K562 (cell line): ENCODE data around the gene PKLR. TPM values are rescaled to one million over a fixed set of nuclear protein-coding genes. Genes with fewer than 3 reads are reported as not detected.

Experiments used
- BCOR ChIP-seq: fragments of 450-650 bp; IDR thresholded peaks from 2 replicates; pipeline ENCODE4 v1.6.1; 2016
- BDP1 ChIP-seq: IDR thresholded peaks from 3 replicates; pipeline ENCODE4 v1.6.1; 2011; ENCODE audit not compliant: insufficient read length, insufficient read depth
- BRD9 ChIP-seq: fragments of 450-650 bp; IDR thresholded peaks from 2 replicates; pipeline ENCODE4 v1.6.1; 2018; ENCODE audit warnings: low read depth; ENCODE audit not compliant: partially characterized antibody
- CBX3 ChIP-seq, 2 experiments: IDR thresholded peaks; 1 replicate in 1 of 2; 2 replicates in 1 of 2; pipeline ENCODE4 v1.6.1; 2012; ENCODE audit warnings: inconsistent platforms in 2 of 2, low read length in 2 of 2, borderline replicate concordance in 1 of 2, control low read depth in 1 of 2
- CHD2 ChIP-seq: IDR thresholded peaks from 2 replicates; pipeline ENCODE4 v1.6.1; 2011; ENCODE audit warnings: low read depth, low read length
- CREB1 ChIP-seq, 2 experiments: sonication (generic) in 1 of 2; formaldehyde crosslinking in 1 of 2; IDR thresholded peaks; 2 replicates each; pipeline versions ENCODE4 v1.6.1 to v1.8.0; 2012 to 2022; ENCODE audit warnings: inconsistent platforms in 1 of 2, mild to moderate bottlenecking in 1 of 2, missing genetic modification reagents in 1 of 2, moderate library complexity in 1 of 2
- CTBP1 ChIP-seq: fragments of 450-650 bp; IDR thresholded peaks from 2 replicates; pipeline ENCODE4 v1.6.1; 2016; ENCODE audit warnings: borderline replicate concordance
- DPF2 ChIP-seq: fragments of 450-650 bp; IDR thresholded peaks from 2 replicates; pipeline ENCODE4 v1.6.1; 2016
- GABPB1 ChIP-seq: sonication (generic); formaldehyde crosslinking; IDR thresholded peaks from 2 replicates; pipeline ENCODE4 v1.8.0; 2022; ENCODE audit warnings: mild to moderate bottlenecking, missing genetic modification reagents
- HDAC6 ChIP-seq: IDR thresholded peaks from 2 replicates; pipeline ENCODE4 v1.6.1; 2012; ENCODE audit warnings: low read depth, mild to moderate bottlenecking, control low read depth, inconsistent platforms, low read length, moderate library complexity
- ILK ChIP-seq: fragments of 450-650 bp; IDR thresholded peaks from 2 replicates; pipeline ENCODE4 v1.6.1; 2016; ENCODE audit warnings: missing genetic modification characterization, low read depth, mild to moderate bottlenecking, missing compliant biosample characterization, moderate library complexity, borderline replicate concordance
- JUN ChIP-seq, 2 experiments: sonication (generic) in 1 of 2; formaldehyde crosslinking in 1 of 2; IDR thresholded peaks; 2 replicates each; pipeline versions ENCODE4 v1.6.1 to v1.8.0; 2012 to 2022; ENCODE audit warnings: borderline replicate concordance in 2 of 2, mild to moderate bottlenecking in 2 of 2, improper control_type of control experiment in 1 of 2, low read depth in 1 of 2, low read length in 1 of 2, missing genetic modification reagents in 1 of 2
- KLF16 ChIP-seq: IDR thresholded peaks from 2 replicates; pipeline ENCODE4 v1.6.1; 2016; ENCODE audit warnings: antibody characterized with exemption
- LCOR ChIP-seq: sonication (generic); formaldehyde crosslinking; IDR thresholded peaks from 2 replicates; pipeline ENCODE4 v1.8.0; 2022; ENCODE audit warnings: mild to moderate bottlenecking, missing genetic modification reagents
- LEF1 ChIP-seq: fragments of 450-650 bp; IDR thresholded peaks from 2 replicates; pipeline ENCODE4 v1.6.1; 2016; ENCODE audit warnings: mild to moderate bottlenecking
- PML ChIP-seq: IDR thresholded peaks from 2 replicates; pipeline ENCODE4 v1.6.1; 2012; ENCODE audit warnings: low read length, inconsistent platforms
- SMARCA5 ChIP-seq: fragments of 450-650 bp; IDR thresholded peaks from 2 replicates; pipeline ENCODE4 v1.6.1; 2016
- SP1 ChIP-seq: sonication (generic); formaldehyde crosslinking; IDR thresholded peaks from 2 replicates; pipeline ENCODE4 v1.8.1; 2022; ENCODE audit warnings: mild to moderate bottlenecking, missing genetic modification reagents
- TCFL5 ChIP-seq: fragments of 250-450 bp; sonication (Bioruptor Pico); conservative IDR thresholded peaks from 2 replicates; pipeline ENCODE4 v1.6.1; 2021; ENCODE audit warnings: mild to moderate bottlenecking, moderate library complexity, matching md5 sums
- ZFX ChIP-seq: sonication (generic); formaldehyde crosslinking; IDR thresholded peaks from 2 replicates; pipeline ENCODE4 v1.8.0; 2022; ENCODE audit warnings: mild to moderate bottlenecking, missing genetic modification reagents, moderate library complexity
- ZNF24 ChIP-seq: fragments of 450-650 bp; IDR thresholded peaks from 2 replicates; pipeline ENCODE4 v1.6.1; 2016
- ZNF695 ChIP-seq: fragments of 450-650 bp; formaldehyde crosslinking; IDR thresholded peaks from 2 replicates; pipeline ENCODE4 v1.4.0; 2020; ENCODE audit warnings: mild to moderate bottlenecking, moderate library complexity
- ZNF696 ChIP-seq: fragments of 250-450 bp; sonication (Bioruptor Pico); conservative IDR thresholded peaks from 2 replicates; pipeline ENCODE4 v1.4.0; 2020; ENCODE audit warnings: mild to moderate bottlenecking, moderate library complexity
- ZNF707 ChIP-seq: fragments of 250-450 bp; sonication (Bioruptor Pico); conservative IDR thresholded peaks from 2 replicates; pipeline ENCODE4 v1.8.0; 2022; ENCODE audit warnings: inconsistent platforms, mild to moderate bottlenecking, moderate library complexity
- ZNF75A ChIP-seq: fragments of 450-650 bp; formaldehyde crosslinking; IDR thresholded peaks from 2 replicates; pipeline ENCODE4 v1.4.0; 2020; ENCODE audit warnings: mild to moderate bottlenecking
- ZNF778 ChIP-seq: fragments of 450-650 bp; formaldehyde crosslinking; IDR thresholded peaks from 2 replicates; pipeline ENCODE4 v1.4.0; 2020; ENCODE audit warnings: mild to moderate bottlenecking, moderate library complexity
- polyA plus RNA-seq, 8 experiments: library from polyadenylated mRNA; depleted of rRNA in 4 of 8; stranded (reverse) in 5 of 8; unstranded in 3 of 8; fragments of >200 nt; fragmentation: Nextera tagmentation in 2 of 8; fragmentation: Illumina TruSeq in 1 of 8; extraction: Ambion mirVana in 2 of 8; extraction: Trizol in 1 of 8; gene quantifications; 2 replicates each; pipeline versions ENCODE4 v1.2.1 to v1.2.3, GENCODE V29; 2011 to 2014; ENCODE audit warnings: inconsistent platforms in 1 of 8, missing spikeins in 1 of 8
- total RNA-seq, 7 experiments: library from RNA; depleted of rRNA in 6 of 7; stranded (reverse); fragments of >200 nt in 6 of 7; fragmentation: Illumina TruSeq in 2 of 7; extraction: Trizol in 2 of 7; gene quantifications; 2 replicates each; pipeline versions ENCODE4 v1.2.1 to v1.2.3, GENCODE V29; 2011 to 2021; ENCODE audit warnings: low replicate concordance in 1 of 7
- TF ChIP-seq, protein P1 (sequence below): fragments of 250-450 bp; sonication (Bioruptor Pico); IDR thresholded peaks from 2 replicates; pipeline ENCODE4 v1.8.0; 2021; ENCODE audit warnings: moderate library complexity, mild to moderate bottlenecking, inconsistent platforms
- TF ChIP-seq, protein P2 (sequence below): fragments of 450-650 bp; formaldehyde crosslinking; IDR thresholded peaks from 2 replicates; pipeline ENCODE4 v1.4.0; 2020; ENCODE audit warnings: mild to moderate bottlenecking, moderate library complexity

Gene PKLR
- total and polyA plus RNA-seq, 9 of the 15 experiments (the other 6 are each of a cell fraction or from before 2014, with no cell fraction given), result 10.7 to 78.4 (median 38.2) TPM

DNA sequence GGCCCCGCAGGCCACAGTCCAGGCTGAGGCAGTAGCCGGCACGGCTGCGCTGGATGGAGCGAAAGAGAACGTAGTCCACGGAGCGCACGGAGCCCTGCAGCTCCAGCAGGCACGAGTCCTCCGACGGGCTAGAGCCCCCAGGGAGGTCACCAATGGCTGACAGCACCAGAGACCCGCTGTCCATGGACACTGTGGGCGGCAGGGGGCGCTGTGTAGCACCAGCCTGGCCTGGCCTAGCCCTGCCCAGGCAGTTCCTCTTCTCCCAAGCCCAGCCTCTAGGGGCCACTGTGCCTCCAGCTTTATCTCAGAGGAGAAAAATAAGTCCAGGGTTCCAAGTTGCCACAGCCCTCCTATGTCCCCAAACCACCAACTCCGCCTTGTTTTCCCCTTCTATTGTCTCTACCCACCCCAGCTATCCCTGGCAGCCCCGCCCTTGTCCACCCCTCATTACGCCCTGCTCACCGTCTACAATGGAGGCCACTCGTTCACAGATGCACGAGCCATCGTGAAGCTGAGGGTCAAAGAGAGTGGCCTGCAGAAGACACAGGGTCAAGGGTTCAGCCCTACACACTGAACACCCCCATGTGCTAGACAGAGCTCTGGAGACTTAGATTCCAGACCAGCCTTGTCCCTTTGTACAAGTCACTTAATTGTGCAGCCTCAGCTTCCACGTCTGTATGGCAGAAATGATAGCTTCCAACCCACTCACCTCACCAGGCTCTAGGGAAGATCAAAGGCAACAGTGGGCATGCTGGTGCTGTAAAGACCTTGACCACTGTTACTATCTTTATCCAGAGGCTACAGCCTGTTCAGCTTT lies 50.4 kb downstream of the PKLR start (continued):
- no peak for TF ChIP-seq LCOR
- TF ChIP-seq ZNF707 (CRISPR knock-in tag), result no peak
- 0 out of 2 replicates have a peak, but pooled peaks have one; percentile 31 for TF ChIP-seq PML
- no peak for TF ChIP-seq ZNF778
- 0 out of 2 replicates have a peak, but pooled peaks have one; percentile 32 for TF ChIP-seq DPF2
- TF ChIP-seq, protein P1, sequence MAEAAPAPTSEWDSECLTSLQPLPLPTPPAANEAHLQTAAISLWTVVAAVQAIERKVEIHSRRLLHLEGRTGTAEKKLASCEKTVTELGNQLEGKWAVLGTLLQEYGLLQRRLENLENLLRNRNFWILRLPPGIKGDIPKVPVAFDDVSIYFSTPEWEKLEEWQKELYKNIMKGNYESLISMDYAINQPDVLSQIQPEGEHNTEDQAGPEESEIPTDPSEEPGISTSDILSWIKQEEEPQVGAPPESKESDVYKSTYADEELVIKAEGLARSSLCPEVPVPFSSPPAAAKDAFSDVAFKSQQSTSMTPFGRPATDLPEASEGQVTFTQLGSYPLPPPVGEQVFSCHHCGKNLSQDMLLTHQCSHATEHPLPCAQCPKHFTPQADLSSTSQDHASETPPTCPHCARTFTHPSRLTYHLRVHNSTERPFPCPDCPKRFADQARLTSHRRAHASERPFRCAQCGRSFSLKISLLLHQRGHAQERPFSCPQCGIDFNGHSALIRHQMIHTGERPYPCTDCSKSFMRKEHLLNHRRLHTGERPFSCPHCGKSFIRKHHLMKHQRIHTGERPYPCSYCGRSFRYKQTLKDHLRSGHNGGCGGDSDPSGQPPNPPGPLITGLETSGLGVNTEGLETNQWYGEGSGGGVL (CRISPR knock-in tag), result no peak
- no peak for TF ChIP-seq ZNF696 (CRISPR knock-in tag)
- TF ChIP-seq ZNF24, result peak; percentile 64; the same call in 1 of the 2 replicates
- TF ChIP-seq CTBP1, result peak; percentile 80
- peak; percentile 64; the same call in 1 of the 2 replicates for TF ChIP-seq GABPB1
- TF ChIP-seq BCOR, result peak; percentile 24; the same call in 1 of the 2 replicates
- peak; percentile 74 for TF ChIP-seq KLF16
- peak; percentile 31; the same call in 1 of the 2 replicates for TF ChIP-seq CREB1 (IDR thresholded peaks at IDR 0.05)
- TF ChIP-seq CREB1 (CRISPR knock-in tag; IDR thresholded peaks at IDR 0.05), result no peak
- no peak for TF ChIP-seq ZNF75A (CRISPR knock-in tag)
- no peak for TF ChIP-seq LEF1
- TF ChIP-seq BRD9, result peak; percentile 54
- no peak for TF ChIP-seq ILK
- TF ChIP-seq HDAC6, result no peak
- TF ChIP-seq BDP1, result no peak
- TF ChIP-seq JUN (IDR thresholded peaks at IDR 0.05; ENCODE audit: borderline replicate concordance, low read depth, low read length), result peak; percentile 47; the same call in 1 of the 2 replicates
- TF ChIP-seq JUN (CRISPR knock-in tag; IDR thresholded peaks at IDR 0.05; ENCODE audit: borderline replicate concordance), result no peak
- TF ChIP-seq CBX3 (IDR thresholded peaks at IDR 0.05; ENCODE audit: borderline replicate concordance in 1 of 2, low read length in 2 of 2), result peak in 1 of 2 experiments; percentile 62; a peak in 1 of 3 replicates
- no peak for TF ChIP-seq TCFL5 (CRISPR knock-in tag)
- TF ChIP-seq ZFX (CRISPR knock-in tag), result peak; percentile 51
- TF ChIP-seq ZNF695, result no peak
- peak; percentile 85 for TF ChIP-seq SP1 (CRISPR knock-in tag)
- TF ChIP-seq, protein P2, sequence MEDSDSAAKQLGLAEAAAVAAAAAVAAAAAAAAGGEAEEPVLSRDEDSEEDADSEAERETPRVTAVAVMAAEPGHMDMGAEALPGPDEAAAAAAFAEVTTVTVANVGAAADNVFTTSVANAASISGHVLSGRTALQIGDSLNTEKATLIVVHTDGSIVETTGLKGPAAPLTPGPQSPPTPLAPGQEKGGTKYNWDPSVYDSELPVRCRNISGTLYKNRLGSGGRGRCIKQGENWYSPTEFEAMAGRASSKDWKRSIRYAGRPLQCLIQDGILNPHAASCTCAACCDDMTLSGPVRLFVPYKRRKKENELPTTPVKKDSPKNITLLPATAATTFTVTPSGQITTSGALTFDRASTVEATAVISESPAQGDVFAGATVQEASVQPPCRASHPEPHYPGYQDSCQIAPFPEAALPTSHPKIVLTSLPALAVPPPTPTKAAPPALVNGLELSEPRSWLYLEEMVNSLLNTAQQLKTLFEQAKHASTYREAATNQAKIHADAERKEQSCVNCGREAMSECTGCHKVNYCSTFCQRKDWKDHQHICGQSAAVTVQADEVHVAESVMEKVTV (CRISPR knock-in tag), result peak; percentile 76
- 0 out of 2 replicates have a peak, but pooled peaks have one; percentile 29 for TF ChIP-seq CHD2
- no peak for TF ChIP-seq SMARCA5
